Neural cell (in vitro differentiated cells): Measurements from ENCODE around the gene ANKRD34B.

Source experiments
- EZH2 ChIP-seq: fragments of 200-600, 300-800 bp; shearing (Covaris generic), sonication (generic); IDR thresholded peaks from 2 replicates; pipeline ENCODE4 v1.6.1; 2014; ENCODE audit warnings: antibody characterized with exemption, low read length, borderline replicate concordance, mild to moderate bottlenecking; ENCODE audit not compliant: insufficient read depth, poor library complexity, severe bottlenecking
- POLR2AphosphoS5 ChIP-seq: IDR thresholded peaks from 2 replicates; pipeline ENCODE4 v1.6.1; 2012
- RAD21 ChIP-seq: fragments of 450-650 bp; conservative IDR thresholded peaks from 2 replicates; pipeline ENCODE4 v1.6.1; 2014; ENCODE audit warnings: antibody characterized with exemption, mild to moderate bottlenecking, moderate library complexity
- TF ChIP-seq, protein P1 (sequence below): IDR thresholded peaks from 2 replicates; pipeline ENCODE4 v1.6.1; 2012; ENCODE audit warnings: borderline replicate concordance

DNA sequence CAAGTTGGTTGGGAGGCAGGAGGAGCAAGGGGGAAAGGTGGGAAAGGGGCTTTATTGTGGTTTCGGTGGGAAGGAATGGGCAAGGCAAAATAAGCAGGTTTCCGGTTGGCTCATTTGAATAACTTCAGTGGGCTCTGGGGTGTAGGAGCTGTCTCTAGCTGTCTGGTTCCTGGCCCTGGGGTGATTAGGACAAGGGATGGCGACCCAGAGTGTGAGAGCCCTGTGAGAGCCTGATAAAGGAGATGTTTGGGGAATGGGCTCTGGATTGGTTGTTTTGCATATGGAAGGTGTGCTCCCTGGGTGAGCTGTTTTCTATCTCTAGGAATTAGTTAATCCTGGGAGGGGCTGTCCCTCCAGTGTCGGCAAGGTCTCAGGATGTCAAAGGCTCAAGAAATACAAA is 15.4 kb downstream of the ANKRD34B start:
- TF ChIP-seq, protein P1, sequence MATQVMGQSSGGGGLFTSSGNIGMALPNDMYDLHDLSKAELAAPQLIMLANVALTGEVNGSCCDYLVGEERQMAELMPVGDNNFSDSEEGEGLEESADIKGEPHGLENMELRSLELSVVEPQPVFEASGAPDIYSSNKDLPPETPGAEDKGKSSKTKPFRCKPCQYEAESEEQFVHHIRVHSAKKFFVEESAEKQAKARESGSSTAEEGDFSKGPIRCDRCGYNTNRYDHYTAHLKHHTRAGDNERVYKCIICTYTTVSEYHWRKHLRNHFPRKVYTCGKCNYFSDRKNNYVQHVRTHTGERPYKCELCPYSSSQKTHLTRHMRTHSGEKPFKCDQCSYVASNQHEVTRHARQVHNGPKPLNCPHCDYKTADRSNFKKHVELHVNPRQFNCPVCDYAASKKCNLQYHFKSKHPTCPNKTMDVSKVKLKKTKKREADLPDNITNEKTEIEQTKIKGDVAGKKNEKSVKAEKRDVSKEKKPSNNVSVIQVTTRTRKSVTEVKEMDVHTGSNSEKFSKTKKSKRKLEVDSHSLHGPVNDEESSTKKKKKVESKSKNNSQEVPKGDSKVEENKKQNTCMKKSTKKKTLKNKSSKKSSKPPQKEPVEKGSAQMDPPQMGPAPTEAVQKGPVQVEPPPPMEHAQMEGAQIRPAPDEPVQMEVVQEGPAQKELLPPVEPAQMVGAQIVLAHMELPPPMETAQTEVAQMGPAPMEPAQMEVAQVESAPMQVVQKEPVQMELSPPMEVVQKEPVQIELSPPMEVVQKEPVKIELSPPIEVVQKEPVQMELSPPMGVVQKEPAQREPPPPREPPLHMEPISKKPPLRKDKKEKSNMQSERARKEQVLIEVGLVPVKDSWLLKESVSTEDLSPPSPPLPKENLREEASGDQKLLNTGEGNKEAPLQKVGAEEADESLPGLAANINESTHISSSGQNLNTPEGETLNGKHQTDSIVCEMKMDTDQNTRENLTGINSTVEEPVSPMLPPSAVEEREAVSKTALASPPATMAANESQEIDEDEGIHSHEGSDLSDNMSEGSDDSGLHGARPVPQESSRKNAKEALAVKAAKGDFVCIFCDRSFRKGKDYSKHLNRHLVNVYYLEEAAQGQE: no peak
- TF ChIP-seq RAD21 (no peak), POLR2AphosphoS5 (no peak), EZH2 (no peak)
